Measurements from ENCODE around the gene ATIC. TPM values are rescaled to one million over a fixed set of nuclear protein-coding genes. Genes with fewer than 3 reads are reported as not detected.
A peak's percentile ranks its signal among the peaks of the same experiment; 100 is the strongest.

Gene ATIC
- total RNA-seq, 2 donors from 2014 or later = 41.1 to 49.6 TPM

- no peak for DNase-seq
- no peak for ATAC-seq
- intact Hi-C loops (cut with DNase I) = no loop called here
Measured at GRCh38 chr2:215370112-215370965, 58.5 kb downstream of the ATIC start.

DNA sequence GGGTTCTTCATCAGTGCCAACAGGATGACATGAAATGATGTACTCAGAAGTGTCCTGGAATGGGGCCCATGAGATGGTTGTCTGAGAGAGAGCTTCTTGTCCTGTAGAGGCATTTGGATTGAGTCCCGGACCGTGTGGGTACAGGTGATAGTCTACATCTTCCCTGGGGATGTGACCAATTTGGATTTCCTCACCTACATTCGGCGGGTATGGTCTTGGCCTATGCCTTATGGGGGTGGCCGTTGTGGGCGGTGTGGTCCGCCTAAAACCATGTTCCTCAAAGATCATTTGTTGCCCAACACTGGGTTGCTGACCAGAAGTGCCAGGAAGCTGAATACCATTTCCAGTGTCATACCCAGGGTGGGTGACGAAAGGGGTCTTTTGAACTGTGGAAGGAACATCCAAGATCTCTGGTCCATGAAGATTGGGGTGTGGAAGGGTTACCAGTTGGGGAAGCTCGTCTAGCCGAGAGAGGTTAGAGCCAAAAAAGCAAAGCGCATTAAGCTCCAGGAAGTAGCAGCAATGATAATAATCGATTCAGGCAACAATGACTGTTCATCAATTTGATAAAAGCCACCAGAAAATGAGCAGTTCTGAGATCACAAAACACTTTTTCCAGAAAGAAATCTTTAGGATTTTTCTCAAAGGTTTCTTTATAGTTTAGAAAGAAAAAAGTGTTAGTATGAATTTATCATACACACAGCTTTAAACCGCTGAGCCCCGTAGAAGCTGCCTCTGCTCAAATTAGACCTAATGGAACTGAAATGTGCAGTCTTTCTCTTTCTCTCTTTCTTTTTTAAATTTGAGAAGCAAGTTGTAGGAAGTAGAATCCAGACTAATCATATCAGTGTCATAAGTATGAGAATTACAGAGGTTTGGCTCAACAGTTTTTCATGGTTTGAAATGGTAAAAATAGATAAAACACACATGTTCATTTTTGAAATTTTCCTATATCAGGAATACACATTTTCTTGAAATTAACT is 60.3 kb downstream of the ATIC start:
- intact Hi-C loops (cut with DNase I) = no loop called here
- peak in 1 of 2 donors; percentile 12 for ATAC-seq
- no peak for DNase-seq

DNA sequence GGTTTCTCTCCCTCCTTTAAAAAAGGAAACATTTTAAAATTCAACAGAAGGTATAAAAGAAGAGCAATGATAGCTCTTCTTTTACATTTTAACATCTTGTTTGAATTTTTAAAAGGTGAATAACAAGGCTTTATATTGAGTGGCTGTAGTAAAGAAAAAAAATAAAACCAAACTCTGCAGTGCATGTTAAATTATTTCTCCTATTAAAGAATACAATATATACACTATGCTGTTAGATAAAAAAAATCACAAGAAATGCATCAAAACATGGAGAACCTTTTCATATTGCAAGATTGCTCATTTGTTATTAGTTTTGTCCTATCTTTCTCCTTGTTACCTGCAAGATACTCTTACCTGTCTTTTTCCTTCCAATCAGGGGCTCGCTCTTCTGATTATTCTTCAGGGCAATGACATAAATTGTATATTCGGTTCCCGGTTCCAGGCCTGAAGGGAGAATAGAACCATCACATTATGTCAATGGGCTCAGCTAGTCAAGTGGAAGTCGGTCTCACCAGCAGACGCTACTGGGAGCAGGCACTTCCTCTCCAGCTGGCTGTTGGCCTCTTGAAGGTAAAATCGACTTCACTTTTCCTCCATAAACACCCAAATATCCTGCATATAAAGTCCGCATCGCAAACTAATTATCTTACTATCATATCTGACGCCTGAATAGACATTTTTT is 61.2 kb downstream of the ATIC start:
- intact Hi-C loops (cut with DNase I) = no loop called here
- ATAC-seq = no peak
- DNase-seq = no peak

DNA sequence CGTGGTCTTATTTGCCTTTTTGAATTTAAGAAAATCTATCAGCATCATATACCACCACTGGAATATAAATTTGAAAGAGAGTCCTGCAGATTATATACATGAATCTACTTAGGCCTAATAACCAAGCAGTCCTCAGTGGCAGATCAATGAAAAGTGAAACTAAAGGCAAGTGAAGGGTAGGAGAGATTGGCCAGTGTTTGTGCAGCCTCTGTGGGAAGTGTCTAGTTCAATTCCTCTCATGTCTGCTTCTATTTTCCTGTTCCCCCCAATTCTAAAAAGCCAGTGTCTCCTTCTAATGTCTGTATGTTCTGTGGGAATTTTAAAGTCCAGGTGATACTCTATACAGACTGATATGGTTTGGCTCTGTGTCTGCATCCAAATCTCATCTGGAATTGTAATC is 62.1 kb downstream of the ATIC start:
- no peak for ATAC-seq
- no peak for DNase-seq

GRCh38 chr2:215374642-215375466 is 63.0 kb downstream of the ATIC start:
- ATAC-seq = no peak
- intact Hi-C loops (cut with DNase I) = no loop called here
- DNase-seq = no peak

More for the DNA sequence above, 62.1 kb downstream of the ATIC start:
- intact Hi-C loops (cut with DNase I) = no loop called here

DNA sequence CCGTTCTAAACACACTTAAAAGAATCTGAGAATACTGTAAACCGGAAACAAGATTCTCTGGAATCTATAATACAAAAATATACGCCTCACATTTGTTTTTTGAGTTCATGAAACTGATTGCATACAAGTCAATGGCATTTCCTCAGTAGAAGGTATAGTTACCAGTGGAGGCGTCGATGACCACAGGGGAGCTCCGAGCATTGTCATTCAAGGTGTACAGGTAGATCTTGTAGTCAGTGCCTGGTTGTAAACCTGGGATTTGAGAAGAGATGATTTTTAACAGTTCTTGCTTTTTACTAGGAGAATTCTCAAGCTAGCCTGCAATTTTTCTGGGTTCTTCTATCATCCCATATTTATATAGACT is 63.6 kb downstream of the ATIC start:
- intact Hi-C loops (cut with DNase I) = no loop called here
- DNase-seq (no peak), ATAC-seq (no peak)

- intact Hi-C loops (cut with DNase I) = no loop called here
- no peak for DNase-seq
- no peak for ATAC-seq
Measured at GRCh38 chr2:215376103-215376780, 64.4 kb downstream of the ATIC start.

- ATAC-seq (no peak), DNase-seq (no peak)
- intact Hi-C loops (cut with DNase I) = no loop called here
Measured at GRCh38 chr2:215377283-215377682, 65.4 kb downstream of the ATIC start.

- intact Hi-C loops (cut with DNase I) = no loop called here
- no peak for ATAC-seq
Measured at GRCh38 chr2:215378045-215378444, 66.2 kb downstream of the ATIC start.

DNA sequence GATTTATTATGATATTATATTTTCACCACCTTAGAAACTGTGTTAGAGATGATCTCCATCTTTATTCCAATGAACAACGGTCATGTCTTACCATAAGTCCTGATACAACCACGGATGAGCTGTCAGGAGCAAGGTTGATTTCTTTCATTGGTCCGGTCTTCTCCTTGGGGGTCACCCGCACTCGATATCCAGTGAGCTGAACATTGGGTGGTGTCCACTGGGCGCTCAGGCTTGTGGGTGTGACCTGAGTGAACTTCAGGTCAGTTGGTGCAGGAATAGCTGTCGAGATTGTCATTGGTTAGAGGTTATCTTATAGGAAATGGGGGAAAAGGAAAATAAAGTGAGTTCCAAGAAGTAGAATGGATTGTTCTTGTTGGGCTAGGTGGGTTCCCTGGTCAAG is 67.2 kb downstream of the ATIC start:
- ATAC-seq (peak in 1 of 2 donors; percentile 4), DNase-seq (no peak)
- intact Hi-C loops (cut with DNase I) = no loop called here

More at GRCh38 chr2:215378045-215378444, 66.2 kb downstream of the ATIC start:
- no peak for DNase-seq

DNA sequence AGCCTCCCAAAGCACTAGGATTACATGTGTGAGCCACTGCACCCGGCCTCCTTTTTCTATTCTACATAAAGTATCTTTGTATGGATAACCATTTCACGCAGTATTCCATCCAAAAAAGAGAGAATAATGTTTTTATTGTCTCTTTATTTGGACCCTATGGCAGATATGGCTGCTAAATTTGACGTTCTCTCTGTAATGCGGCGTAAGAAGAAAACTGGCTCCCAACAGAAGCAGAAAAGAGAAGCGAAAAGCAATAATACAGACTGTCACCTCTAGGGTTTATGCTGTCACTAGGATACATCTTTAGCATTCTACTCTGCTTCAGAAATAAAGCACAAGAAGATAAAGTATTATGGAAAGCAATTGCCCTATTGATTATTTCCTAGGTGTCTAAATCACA is 68.1 kb downstream of the ATIC start:
- no peak for ATAC-seq
- intact Hi-C loops (cut with DNase I) = no loop called here
- no peak for DNase-seq

DNA sequence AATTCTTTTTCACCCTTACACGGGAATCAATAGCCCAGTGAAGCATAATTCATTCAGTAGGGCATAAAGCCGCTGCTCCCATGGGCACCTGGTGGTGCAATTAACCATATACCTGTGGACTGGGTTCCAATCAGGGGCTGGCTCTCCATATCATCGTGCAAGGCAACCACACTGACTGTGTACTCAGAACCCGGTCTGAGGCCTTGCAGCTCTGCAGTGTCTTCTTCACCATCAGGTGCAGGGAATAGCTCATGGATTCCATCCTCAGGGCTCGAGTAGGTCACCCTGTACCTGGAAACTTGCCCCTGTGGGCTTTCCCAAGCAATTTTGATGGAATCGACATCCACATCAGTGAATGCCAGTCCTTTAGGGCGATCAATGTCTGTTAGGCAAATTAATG is 68.8 kb downstream of the ATIC start:
- ATAC-seq (peak in 1 of 2 donors; percentile 20), DNase-seq (no peak)
- intact Hi-C loops (cut with DNase I) = no loop called here

- intact Hi-C loops (cut with DNase I) = no loop called here
- no peak for DNase-seq
- ATAC-seq = no peak
Measured at GRCh38 chr2:215382011-215382410, 70.2 kb downstream of the ATIC start.

DNA sequence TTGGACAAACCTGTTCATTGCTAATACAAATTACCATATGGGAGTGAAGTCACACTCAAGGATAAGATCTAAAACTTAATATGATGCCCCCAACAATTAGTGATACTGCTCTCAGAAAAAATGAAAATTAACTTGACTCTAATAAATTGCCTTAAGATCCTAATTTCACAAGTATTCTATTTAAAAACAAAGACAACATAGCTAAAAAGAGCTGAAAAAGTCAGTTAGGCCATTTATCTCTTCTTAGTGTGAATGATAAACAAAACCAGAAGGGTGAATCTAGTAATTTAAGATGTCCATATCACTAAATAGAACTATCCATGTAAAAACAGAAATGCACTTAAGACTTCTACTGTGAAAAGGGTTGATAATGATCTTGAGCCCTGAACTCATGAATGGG is 70.6 kb downstream of the ATIC start:
- ATAC-seq = no peak
- no peak for DNase-seq
- intact Hi-C loops (cut with DNase I) = no loop called here

DNA sequence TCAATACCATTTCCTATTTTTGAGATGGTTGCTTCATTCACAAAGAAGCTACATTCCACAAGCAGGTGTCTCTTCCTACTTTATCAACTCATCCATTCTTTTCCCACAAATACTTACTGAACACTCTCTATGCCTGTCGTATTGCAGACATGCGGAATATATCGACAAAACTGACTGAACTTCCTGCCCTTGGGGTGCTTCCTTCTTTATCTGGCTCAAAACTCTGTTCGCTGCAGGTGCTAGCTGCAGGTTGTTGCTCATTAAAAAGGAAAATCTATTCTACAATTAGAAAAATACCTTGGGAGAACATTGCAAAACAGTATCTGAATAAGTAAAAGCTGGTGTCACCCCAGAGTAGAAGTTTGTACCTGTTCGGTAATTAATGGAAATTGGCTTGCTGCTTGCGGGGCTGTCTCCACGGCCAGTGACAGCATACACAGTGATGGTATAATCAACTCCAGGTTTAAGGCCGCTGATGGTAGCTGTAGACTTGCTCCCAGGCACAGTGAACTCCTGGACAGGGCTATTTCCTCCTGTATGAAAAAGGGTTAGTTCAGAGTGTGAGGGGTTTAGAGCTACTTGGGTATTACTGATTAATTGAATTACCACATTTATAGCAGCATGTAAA is 71.9 kb downstream of the ATIC start:
- intact Hi-C loops (cut with DNase I) = no loop called here
- DNase-seq (no peak), ATAC-seq (no peak)

DNA sequence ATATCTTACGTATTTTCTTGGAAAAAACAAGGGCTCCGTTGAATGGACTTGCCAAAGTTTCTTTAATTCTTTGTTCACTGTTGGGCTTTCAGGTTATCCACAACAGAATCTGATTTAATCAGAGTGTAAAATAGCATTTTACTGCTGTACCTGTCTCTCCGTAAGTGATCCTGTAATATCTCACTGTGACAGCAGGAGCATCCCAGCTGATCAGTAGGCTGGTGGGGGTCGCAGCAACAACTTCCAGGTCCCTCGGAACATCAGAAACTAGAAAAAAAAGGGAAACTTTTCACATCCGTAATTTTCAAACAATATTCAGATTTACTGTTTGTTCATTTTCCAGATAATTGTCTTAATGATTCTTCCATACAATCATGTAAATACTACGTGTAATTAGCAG is 72.9 kb downstream of the ATIC start:
- intact Hi-C loops (cut with DNase I) = no loop called here
- ATAC-seq = no peak

GRCh38 chr2:215386566-215386965 is 74.7 kb downstream of the ATIC start:
- DNase-seq = no peak
- intact Hi-C loops (cut with DNase I) = no loop called here
- no peak for ATAC-seq

More for the DNA sequence above, 72.9 kb downstream of the ATIC start:
- DNase-seq = no peak
